HEK293T (cell line): ENCODE data around the gene MIPEP.

Experiments used
- ARNT ChIP-seq: fragments of 450-650 bp; IDR thresholded peaks from 2 replicates; pipeline ENCODE4 v1.6.1; 2017; ENCODE audit warnings: mild to moderate bottlenecking
- BHLHE40 ChIP-seq: fragments of 450-650 bp; IDR thresholded peaks from 2 replicates; pipeline ENCODE4 v1.6.1; 2016; ENCODE audit warnings: mild to moderate bottlenecking, moderate library complexity, borderline replicate concordance
- ELF4 ChIP-seq: fragments of 450-650 bp; IDR thresholded peaks from 2 replicates; pipeline ENCODE4 v1.6.1; 2017; ENCODE audit warnings: antibody characterized with exemption
- FOXA1 ChIP-seq: fragments of 450-650 bp; IDR thresholded peaks from 2 replicates; pipeline ENCODE4 v1.6.1; 2016; ENCODE audit warnings: mild to moderate bottlenecking
- FOXK2 ChIP-seq: fragments of 450-650 bp; IDR thresholded peaks from 2 replicates; pipeline ENCODE4 v1.6.1; 2016; ENCODE audit warnings: mild to moderate bottlenecking
- FOXM1 ChIP-seq: fragments of 450-650 bp; IDR thresholded peaks from 2 replicates; pipeline ENCODE4 v1.6.1; 2017; ENCODE audit warnings: mild to moderate bottlenecking, borderline replicate concordance
- HDGF ChIP-seq: fragments of 450-650 bp; IDR thresholded peaks from 2 replicates; pipeline ENCODE4 v1.6.1; 2017; ENCODE audit warnings: antibody characterized with exemption, borderline replicate concordance
- LEF1 ChIP-seq: fragments of 450-650 bp; IDR thresholded peaks from 2 replicates; pipeline ENCODE4 v1.6.1; 2017; ENCODE audit warnings: mild to moderate bottlenecking, borderline replicate concordance
- SP1 ChIP-seq: fragments of 450-650 bp; IDR thresholded peaks from 2 replicates; pipeline ENCODE4 v1.6.1; 2017
- SUZ12 ChIP-seq: fragments of 450-650 bp; IDR thresholded peaks from 2 replicates; pipeline ENCODE4 v1.6.1; 2016; ENCODE audit warnings: mild to moderate bottlenecking
- TARDBP ChIP-seq: fragments of 450-650 bp; IDR thresholded peaks from 2 replicates; pipeline ENCODE4 v1.6.1; 2016
- TF ChIP-seq, protein P1 (sequence below): fragments of 450-650 bp; IDR thresholded peaks from 2 replicates; pipeline ENCODE4 v1.6.1; 2016

DNA sequence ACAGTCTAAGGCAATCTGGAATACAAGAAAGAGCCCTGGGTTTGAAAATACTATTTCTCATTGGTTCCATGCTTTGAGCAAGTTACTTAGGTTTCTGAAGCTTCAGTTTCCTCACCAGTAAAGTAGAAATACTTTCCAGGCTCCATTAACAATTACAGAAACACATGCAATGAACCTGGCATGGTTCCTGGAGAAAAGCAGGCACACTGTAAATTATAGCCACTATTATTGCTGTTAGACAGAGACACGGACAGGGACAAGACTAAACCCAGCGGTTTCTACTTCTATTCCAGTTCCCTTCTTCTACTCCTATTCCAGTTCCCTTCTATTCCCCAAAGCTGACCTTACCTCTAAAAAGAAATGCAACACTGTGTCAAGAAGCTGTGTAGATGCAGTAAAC lies 41.2 kb downstream of the MIPEP start:
- TF ChIP-seq ARNT, result no peak
- TF ChIP-seq HDGF, result no peak
- no peak for TF ChIP-seq SUZ12
- TF ChIP-seq BHLHE40, result no peak
- TF ChIP-seq LEF1, result no peak
- TF ChIP-seq FOXK2, result no peak
- TF ChIP-seq FOXM1, result no peak
- TF ChIP-seq, protein P1, sequence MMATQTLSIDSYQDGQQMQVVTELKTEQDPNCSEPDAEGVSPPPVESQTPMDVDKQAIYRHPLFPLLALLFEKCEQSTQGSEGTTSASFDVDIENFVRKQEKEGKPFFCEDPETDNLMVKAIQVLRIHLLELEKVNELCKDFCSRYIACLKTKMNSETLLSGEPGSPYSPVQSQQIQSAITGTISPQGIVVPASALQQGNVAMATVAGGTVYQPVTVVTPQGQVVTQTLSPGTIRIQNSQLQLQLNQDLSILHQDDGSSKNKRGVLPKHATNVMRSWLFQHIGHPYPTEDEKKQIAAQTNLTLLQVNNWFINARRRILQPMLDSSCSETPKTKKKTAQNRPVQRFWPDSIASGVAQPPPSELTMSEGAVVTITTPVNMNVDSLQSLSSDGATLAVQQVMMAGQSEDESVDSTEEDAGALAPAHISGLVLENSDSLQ, result no peak
- no peak for TF ChIP-seq SP1
- no peak for TF ChIP-seq ELF4
- TF ChIP-seq FOXA1, result no peak
- TF ChIP-seq TARDBP, result no peak
